Stimulated activated CD4-positive, alpha-beta T cell treated with anti-CD3 and anti-CD28 coated beads, TNF-alpha, amount 100 ng/mL, for 1 hour (primary cell): Measurements from ENCODE around the gene SMG6.
"Not testable (repeated sequence)": the region's sequence is repeated elsewhere in the genome, so short reads cannot be mapped to it uniquely, and the experiment has no call there.

Source experiments
- DNase-seq, 3 donors: peaks; one replicate each; pipeline ENCODE4 v3.0.0-alpha.2; 2020; ENCODE audit warnings: low read depth in 3 of 3, low spot score in 1 of 3

SMG6 gene

GRCh38 chr17:2013994-2014317 is 289.6 kb downstream of the SMG6 start:
- no peak for DNase-seq

DNA sequence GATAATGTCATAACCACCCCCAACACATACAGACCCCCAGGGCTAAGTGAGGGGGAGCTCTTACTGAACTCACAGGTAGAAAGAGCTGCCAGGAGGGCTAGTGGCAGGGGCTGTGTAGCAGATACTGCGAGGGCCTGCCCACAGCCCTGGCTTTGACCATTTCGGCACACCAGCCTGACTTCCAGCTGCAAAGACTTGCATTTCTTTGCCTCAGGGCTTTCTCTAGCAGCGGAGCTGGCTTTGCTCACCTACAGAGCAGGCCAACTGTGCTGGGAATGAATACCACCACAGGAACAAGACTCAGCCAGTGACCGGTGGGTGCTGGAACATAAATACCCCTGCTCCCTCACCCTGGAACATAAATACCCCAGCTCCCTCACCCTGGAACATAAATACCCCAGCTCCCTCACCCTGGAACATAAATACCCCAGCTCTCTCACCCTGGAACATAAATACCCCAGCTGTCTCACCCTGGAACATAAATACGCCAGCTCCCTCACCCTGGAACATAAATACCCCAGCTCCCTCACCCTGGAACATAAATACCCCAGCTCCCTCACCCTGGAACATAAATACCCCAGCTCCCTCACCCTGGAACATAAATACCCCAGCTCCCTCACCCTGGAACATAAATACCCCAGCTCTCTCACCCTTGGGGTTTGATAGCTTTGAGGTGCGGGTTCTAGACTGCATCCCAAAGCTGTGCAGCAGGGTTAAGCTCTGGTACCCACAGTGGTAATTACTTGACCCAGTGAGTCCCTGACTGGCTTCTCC is 290.2 kb downstream of the SMG6 start:
- not testable (repeated sequence) for DNase-seq

- no peak for DNase-seq
Observed at GRCh38 chr17:2012499-2012898, 291.1 kb downstream of the SMG6 start.

GRCh38 chr17:2011411-2012371 is 291.9 kb downstream of the SMG6 start:
- DNase-seq = no peak
